ENCODE data around the gene SLC27A4. TPM values are rescaled to one million over a fixed set of nuclear protein-coding genes. Genes with fewer than 3 reads are reported as not detected.

SLC27A4 gene
- total RNA-seq, 6 experiments from 2014 or later = 21.1 to 31.1 (median 23.2) TPM

DNA sequence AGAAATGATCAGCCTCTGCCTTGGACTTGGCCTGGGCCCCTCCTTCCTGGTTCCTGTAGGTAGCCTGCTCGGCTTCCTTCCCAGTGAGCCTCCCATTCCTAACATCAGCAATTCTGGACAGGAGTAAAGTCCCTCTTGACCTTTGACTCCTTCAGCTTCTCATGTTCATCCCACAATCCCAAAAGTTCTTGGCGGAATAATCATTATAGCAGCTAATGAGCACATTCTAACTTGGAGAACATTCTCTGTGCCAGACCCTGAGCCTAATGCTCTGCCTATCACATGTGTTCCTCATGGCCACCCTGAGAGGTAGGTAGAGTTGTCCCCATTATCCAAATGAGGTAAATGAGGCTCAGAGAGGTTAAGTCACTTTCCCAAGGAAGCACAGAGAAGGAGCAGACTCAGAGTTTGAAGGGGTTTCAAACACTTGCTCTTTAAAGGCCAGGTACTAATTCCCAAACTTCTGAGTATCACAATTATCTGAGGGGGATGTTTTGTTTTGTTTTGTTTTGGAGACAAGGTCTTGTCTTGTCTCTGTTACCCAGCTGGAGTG, 43.0 kb upstream of the SLC27A4 start:
- Mint-ChIP-seq H3K36me3 (ENCODE audit: low read depth) (no peaks in the 10 kb centered on the region), H3K4me3 (no peak overlapping the region), H3K27me3 (ENCODE audit: insufficient read depth) (peaks cover 5% of the 10 kb centered on the region; the same call in 1 of the 2 replicates), H3K9me3 (no peaks in the 10 kb centered on the region), H3K27ac (peak overlapping the region; percentile 20; the same call in 1 of the 2 replicates), H3K4me1 (ENCODE audit: low read depth) (peaks cover 23% of the 10 kb centered on the region)
- TF ChIP-seq, protein P1, sequence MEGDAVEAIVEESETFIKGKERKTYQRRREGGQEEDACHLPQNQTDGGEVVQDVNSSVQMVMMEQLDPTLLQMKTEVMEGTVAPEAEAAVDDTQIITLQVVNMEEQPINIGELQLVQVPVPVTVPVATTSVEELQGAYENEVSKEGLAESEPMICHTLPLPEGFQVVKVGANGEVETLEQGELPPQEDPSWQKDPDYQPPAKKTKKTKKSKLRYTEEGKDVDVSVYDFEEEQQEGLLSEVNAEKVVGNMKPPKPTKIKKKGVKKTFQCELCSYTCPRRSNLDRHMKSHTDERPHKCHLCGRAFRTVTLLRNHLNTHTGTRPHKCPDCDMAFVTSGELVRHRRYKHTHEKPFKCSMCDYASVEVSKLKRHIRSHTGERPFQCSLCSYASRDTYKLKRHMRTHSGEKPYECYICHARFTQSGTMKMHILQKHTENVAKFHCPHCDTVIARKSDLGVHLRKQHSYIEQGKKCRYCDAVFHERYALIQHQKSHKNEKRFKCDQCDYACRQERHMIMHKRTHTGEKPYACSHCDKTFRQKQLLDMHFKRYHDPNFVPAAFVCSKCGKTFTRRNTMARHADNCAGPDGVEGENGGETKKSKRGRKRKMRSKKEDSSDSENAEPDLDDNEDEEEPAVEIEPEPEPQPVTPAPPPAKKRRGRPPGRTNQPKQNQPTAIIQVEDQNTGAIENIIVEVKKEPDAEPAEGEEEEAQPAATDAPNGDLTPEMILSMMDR (IDR thresholded peaks at IDR 0.05) = no peak
- DNase-seq = no peak

DNA sequence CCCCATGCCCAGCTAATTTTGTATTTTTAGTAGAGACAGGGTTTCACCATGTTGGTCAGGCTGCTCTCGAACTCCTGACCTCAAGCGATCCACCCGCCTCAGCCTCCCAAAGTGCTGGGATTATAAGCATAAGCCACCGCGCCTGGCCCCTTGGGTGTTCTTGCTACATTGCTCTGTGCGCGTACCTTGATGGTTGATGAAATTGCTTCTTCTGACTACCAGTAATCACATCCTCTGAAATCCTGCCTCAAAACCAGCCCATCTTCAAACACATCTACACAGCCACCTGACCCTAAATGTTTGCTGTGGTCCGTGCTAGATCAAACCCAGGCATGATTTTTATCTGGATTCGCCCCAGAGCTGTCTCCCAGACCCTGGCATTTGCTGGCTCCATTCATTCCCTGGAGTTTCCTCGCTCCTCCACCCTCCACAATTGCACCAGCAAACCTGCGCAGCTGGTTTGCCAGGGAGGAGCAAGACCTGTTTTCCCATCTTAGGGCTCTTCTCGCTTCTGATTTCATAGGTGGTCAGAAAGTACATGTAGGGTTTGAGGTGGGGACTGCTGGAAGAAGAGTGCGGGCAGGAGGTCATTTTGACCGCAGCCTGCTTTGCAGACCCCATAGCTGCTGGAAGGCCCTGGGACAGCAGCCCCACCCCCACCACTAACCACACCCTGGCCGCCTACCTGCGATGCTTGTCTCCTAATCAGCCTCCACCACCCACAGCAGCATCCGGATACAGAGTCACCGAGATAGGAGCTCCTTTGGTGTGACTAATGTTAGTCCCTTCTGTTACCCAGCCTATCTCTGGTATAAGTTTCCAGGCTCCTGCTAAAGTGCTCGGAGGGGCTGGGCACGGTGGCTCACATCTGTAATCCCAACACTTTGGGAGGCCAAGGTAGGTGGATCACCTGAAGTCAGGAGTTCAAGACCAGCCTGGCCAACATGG, 41.5 kb upstream of the SLC27A4 start:
- Mint-ChIP-seq H3K4me3 (no peak overlapping the region), H3K36me3 (ENCODE audit: low read depth) (no peaks in the 10 kb centered on the region)

GRCh38 chr9:128304136-128304970, 36.0 kb upstream of the SLC27A4 start:
- H3K4me3 Mint-ChIP-seq = no peak overlapping the region
- H3K9me3 Mint-ChIP-seq = no peaks in the 10 kb centered on the region
- H3K27me3 Mint-ChIP-seq (ENCODE audit: insufficient read depth) = peaks cover 1% of the 10 kb centered on the region
- H3K27ac Mint-ChIP-seq = peak overlapping the region; percentile 88
- peak; percentile 17 for DNase-seq
- H3K4me1 Mint-ChIP-seq (ENCODE audit: low read depth) = peaks cover 55% of the 10 kb centered on the region
- TF ChIP-seq, protein P1 (IDR thresholded peaks at IDR 0.05) = no peak
- peaks cover 8% of the 10 kb centered on the region for H3K36me3 Mint-ChIP-seq (ENCODE audit: low read depth)

More for the DNA sequence above, 41.5 kb upstream of the SLC27A4 start:
- TF ChIP-seq, protein P1 (IDR thresholded peaks at IDR 0.05) = no peak
- no peak for DNase-seq
- Mint-ChIP-seq H3K27ac (no peak overlapping the region), H3K9me3 (no peaks in the 10 kb centered on the region), H3K27me3 (ENCODE audit: insufficient read depth) (peaks cover 5% of the 10 kb centered on the region; the same call in 1 of the 2 replicates), H3K4me1 (ENCODE audit: low read depth) (peaks cover 28% of the 10 kb centered on the region)

- Mint-ChIP-seq H3K36me3 (ENCODE audit: low read depth) (peaks cover 12% of the 10 kb centered on the region), H3K9me3 (no peaks in the 10 kb centered on the region), H3K27me3 (ENCODE audit: insufficient read depth) (peaks cover 1% of the 10 kb centered on the region), H3K4me3 (no peak overlapping the region; the same call in 1 of the 2 replicates), H3K4me1 (ENCODE audit: low read depth) (peaks cover 54% of the 10 kb centered on the region), H3K27ac (peak overlapping the region; percentile 88)
- no peak for DNase-seq
- TF ChIP-seq, protein P1 (IDR thresholded peaks at IDR 0.05) = no peak
These were observed 35.4 kb upstream of the SLC27A4 start for GRCh38 chr9:128304971-128305288.

DNA sequence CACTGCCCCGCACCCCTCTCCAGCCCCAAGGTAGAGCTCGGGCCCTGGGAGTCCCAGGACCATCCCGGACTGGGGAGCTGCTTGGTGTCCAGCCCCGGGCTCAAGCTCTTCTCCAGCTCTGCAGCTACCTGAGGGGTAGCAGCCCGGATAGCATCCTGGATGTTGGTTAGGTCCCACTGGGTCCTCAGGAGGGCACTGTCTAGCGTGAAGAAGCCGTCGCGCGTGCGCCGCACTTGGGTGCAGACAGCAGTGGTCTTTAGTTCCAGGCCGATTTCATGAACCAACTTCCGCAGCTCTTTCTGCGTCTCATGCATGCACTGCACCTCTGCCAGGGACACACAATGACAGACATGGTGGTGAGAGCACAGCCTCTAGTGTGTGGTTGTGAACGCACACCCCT, 30.8 kb upstream of the SLC27A4 start:
- DNase-seq = no peak
- peaks cover 1% of the 10 kb centered on the region for H3K27me3 Mint-ChIP-seq (ENCODE audit: insufficient read depth)
- H3K27ac Mint-ChIP-seq = no peak overlapping the region
- peaks cover 39% of the 10 kb centered on the region for H3K4me1 Mint-ChIP-seq (ENCODE audit: low read depth)
- no peak overlapping the region for H3K4me3 Mint-ChIP-seq
- H3K36me3 Mint-ChIP-seq (ENCODE audit: low read depth) = peaks cover 21% of the 10 kb centered on the region
- H3K9me3 Mint-ChIP-seq = no peaks in the 10 kb centered on the region
- TF ChIP-seq, protein P1 (IDR thresholded peaks at IDR 0.05) = no peak
